Measurements from ENCODE around the gene PRR11.
A peak's percentile ranks its signal among the peaks of the same experiment; 100 is the strongest.

The PRR11 gene

DNA sequence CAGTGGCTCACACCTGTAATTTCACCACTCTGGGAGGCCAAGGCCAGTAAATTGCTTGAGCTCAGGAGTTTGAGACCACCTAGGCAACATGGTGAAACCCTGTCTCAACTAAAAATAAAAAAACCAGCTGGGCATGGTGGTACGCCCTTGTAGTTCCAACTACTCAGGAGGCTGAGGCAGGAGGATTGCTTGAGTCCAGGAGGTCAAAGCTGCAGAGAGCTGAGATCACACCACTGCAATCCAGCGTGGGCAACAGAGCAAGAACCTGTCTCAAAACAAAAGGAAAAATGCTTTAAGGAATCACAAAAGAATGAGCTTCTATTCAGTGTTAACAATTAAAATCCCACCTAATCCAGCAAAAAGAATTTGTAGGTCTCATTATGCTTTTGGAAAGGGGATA lies 5.9 kb downstream of the PRR11 start:
- in situ Hi-C loops (cut with MboI; ENCODE audit: low pct_unique_long_range_greater_than_20kb, low sequenced_read_pairs, unreplicated experiment), result no loop called here
- no peak for DNase-seq (ENCODE audit: low spot score)
- TF ChIP-seq, protein P1, sequence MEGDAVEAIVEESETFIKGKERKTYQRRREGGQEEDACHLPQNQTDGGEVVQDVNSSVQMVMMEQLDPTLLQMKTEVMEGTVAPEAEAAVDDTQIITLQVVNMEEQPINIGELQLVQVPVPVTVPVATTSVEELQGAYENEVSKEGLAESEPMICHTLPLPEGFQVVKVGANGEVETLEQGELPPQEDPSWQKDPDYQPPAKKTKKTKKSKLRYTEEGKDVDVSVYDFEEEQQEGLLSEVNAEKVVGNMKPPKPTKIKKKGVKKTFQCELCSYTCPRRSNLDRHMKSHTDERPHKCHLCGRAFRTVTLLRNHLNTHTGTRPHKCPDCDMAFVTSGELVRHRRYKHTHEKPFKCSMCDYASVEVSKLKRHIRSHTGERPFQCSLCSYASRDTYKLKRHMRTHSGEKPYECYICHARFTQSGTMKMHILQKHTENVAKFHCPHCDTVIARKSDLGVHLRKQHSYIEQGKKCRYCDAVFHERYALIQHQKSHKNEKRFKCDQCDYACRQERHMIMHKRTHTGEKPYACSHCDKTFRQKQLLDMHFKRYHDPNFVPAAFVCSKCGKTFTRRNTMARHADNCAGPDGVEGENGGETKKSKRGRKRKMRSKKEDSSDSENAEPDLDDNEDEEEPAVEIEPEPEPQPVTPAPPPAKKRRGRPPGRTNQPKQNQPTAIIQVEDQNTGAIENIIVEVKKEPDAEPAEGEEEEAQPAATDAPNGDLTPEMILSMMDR (IDR thresholded peaks at IDR 0.05; ENCODE audit: extremely low read depth, insufficient read depth, missing control alignments), result no peak

DNA sequence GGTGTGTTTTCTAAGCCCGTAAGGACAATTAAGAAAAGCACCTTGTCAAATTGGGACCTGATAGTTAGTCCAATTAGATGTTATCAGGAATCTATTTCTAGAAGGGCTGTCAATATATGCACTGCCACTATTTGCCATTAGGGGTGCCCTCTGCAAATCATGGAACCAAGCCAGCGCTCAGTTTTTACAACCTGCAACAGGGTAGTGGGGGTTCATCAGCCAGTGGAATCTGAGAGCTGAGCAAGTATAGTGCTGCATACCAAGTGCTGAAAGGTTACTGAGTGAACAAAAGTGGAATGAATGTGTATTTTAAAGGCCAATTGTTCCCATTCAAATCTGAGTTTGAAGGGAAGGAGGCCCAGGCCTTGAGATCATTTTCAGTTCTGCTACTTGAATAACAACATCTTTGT lies 10.4 kb downstream of the PRR11 start:
- peak; percentile 62 for DNase-seq (ENCODE audit: low spot score)
- TF ChIP-seq, protein P1 (IDR thresholded peaks at IDR 0.05; ENCODE audit: extremely low read depth, insufficient read depth, missing control alignments), result peak; percentile 62
- in situ Hi-C loops (cut with MboI; ENCODE audit: low pct_unique_long_range_greater_than_20kb, low sequenced_read_pairs, unreplicated experiment), result no loop called here

DNA sequence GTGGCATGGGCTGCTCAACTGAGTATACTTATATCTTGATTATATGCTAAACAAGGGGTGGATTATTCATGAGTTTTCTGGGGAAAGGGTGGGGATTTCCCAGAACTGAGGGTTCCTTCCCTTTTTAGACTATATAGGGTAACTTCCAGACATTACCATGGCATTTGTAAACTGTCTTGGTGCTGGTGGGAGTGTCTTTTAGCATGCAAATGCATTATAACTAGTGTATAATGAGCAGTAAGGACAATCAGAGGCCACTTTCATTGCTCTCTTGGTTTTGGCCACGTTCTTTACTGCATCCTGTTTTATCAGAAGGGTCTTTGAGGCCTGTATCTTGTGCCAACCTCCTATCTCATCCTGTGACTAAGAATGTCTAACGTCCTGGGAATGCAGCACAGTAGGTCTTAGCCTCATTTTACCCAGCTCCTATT lies 12.0 kb downstream of the PRR11 start:
- TF ChIP-seq, protein P1 (IDR thresholded peaks at IDR 0.05; ENCODE audit: extremely low read depth, insufficient read depth, missing control alignments), result no peak
- no peak for DNase-seq (ENCODE audit: low spot score)
- in situ Hi-C loops (cut with MboI; ENCODE audit: low pct_unique_long_range_greater_than_20kb, low sequenced_read_pairs, unreplicated experiment), result no loop called here

DNA sequence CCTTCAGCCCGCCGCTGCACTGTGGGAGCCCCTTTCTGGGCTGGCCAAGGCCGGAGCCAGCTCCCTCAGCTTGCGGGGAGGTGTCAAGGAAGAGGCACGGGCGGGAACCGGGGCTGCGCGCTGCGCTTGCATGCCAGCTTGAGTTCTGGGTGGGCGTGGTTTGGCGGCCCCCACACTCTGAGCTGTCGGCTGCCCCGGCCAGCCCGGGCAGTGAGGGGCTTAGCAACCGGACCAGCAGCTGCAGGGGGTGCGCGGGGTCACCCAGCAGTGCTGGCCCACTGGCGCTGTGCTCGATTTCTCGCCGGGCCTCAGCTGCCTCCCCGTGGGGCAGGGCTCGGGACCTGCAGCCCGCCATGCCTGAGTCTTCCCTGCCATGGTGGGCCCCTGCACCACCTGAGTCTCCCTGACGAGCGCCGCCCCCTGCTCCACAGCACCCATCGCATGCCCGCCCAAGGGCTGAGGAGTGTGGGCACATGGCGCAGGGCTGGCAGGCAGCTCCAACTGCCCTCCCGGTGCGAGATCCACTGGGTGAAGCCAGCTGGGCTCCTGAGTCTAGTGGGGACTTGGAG lies 17.0 kb downstream of the PRR11 start:
- DNase-seq (ENCODE audit: low spot score), result no peak
- TF ChIP-seq, protein P1 (IDR thresholded peaks at IDR 0.05; ENCODE audit: extremely low read depth, insufficient read depth, missing control alignments), result no peak
- in situ Hi-C loops (cut with MboI; ENCODE audit: low pct_unique_long_range_greater_than_20kb, low sequenced_read_pairs, unreplicated experiment), result no loop called here

DNA sequence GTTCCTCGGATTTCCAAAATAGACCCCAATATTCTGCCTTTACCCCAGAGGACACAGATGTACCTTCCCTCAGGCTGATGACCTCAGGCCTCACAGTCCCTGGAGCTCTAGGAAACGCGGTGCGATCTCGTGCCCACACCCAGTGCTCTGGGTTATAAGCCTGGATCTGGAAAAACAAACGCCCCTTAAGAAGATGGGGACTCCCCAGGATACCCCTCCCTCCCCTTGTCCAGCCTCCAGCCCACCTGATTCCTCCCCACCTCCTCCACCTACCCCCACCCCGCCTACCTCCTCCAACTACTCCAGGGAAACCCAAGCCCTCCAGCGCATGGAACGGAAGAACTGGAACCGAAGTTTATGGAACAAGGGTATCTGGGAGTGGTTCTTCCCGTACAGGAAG lies 19.1 kb downstream of the PRR11 start:
- in situ Hi-C loops (cut with MboI; ENCODE audit: low pct_unique_long_range_greater_than_20kb, low sequenced_read_pairs, unreplicated experiment), result no loop called here
- TF ChIP-seq, protein P1 (IDR thresholded peaks at IDR 0.05; ENCODE audit: extremely low read depth, insufficient read depth, missing control alignments), result no peak
- no peak for DNase-seq (ENCODE audit: low spot score)

DNA sequence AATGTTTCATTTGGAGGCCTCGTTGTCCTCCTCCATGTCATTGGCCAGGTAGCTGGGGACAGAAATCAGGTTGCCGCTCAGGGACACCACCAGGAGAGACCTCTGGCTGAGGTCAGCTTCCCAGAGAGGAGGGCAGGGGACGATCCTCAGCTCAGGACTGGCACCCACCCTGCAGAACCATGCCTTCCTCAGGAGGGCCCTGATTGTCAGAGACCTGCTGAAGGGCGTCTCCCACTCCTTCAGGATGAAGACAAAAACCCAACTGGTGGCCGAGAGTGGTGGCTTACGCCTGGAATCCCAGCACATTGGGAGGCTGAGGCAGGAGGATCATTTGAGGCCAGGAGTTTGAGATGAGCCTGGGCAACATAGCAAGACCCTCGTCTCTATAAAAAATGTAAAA lies 19.5 kb downstream of the PRR11 start:
- DNase-seq (ENCODE audit: low spot score), result no peak
- in situ Hi-C loops (cut with MboI; ENCODE audit: low pct_unique_long_range_greater_than_20kb, low sequenced_read_pairs, unreplicated experiment), result no loop called here
- TF ChIP-seq, protein P1 (IDR thresholded peaks at IDR 0.05; ENCODE audit: extremely low read depth, insufficient read depth, missing control alignments), result no peak

Measured in GM13977 (cell line).